ENCODE results near the gene DDX11.
"Not testable (repeated sequence)": the region's sequence is repeated elsewhere in the genome, so short reads cannot be mapped to it uniquely, and the experiment has no call there.

- TF ChIP-seq CTCF (IDR thresholded peaks at IDR 0.05); RAD21 (IDR thresholded peaks at IDR 0.05; ENCODE audit: low read length); FOXJ3 (CRISPR knock-in tag; IDR thresholded peaks at IDR 0.05); PBX3 (IDR thresholded peaks at IDR 0.05); CHD2 (IDR thresholded peaks at IDR 0.05; ENCODE audit: low read length, partially characterized antibody): not testable (repeated sequence)
These were observed 24.2 kb downstream of the DDX11 start for GRCh38 chr12:31097819-31098218.

Data from SK-N-SH (cell line).